Lung (tissue), 12 donors: ENCODE data around the gene PCDHB3. TPM values are rescaled to one million over a fixed set of nuclear protein-coding genes. Genes with fewer than 3 reads are reported as not detected.
"Not testable (repeated sequence)": the region's sequence is repeated elsewhere in the genome, so short reads cannot be mapped to it uniquely, and the experiment has no call there.

Source experiments
- ATAC-seq: fragments of 200-7000 bp; cut with Tn5 transposase; one replicate; pipeline ENCODE4 v1.9.1; 2020; ENCODE audit warnings: moderate number of reproducible peaks; ENCODE audit not compliant: insufficient read depth, low FRiP score
- DNase-seq, 3 donors: peaks; one replicate each; pipeline ENCODE4 v3.0.0-alpha.2; 2013 to 2017
- H3K27ac ChIP-seq, 2 donors: one replicate each; pipeline ENCODE4 v1.5.1; 2013; ENCODE audit warnings: mild to moderate bottlenecking in 2 of 2, moderate library complexity in 2 of 2, control low read depth in 1 of 2, inconsistent platforms in 1 of 2, low read depth in 1 of 2, low read length in 1 of 2
- H3K27me3 ChIP-seq, 3 donors: one replicate each; pipeline ENCODE4 v1.5.1; 2013; ENCODE audit warnings: low read length in 2 of 3; ENCODE audit not compliant: control insufficient read depth in 3 of 3, insufficient read depth in 3 of 3
- H3K36me3 ChIP-seq, 4 donors: one replicate each; pipeline ENCODE4 v1.5.1; 2013; ENCODE audit warnings: low read length in 4 of 4, mild to moderate bottlenecking in 1 of 4, moderate library complexity in 1 of 4; ENCODE audit not compliant: control insufficient read depth in 4 of 4, insufficient read depth in 4 of 4
- H3K4me1 ChIP-seq, 5 donors: one replicate each; pipeline ENCODE4 v1.5.1; 2013; ENCODE audit warnings: low read length in 5 of 5, mild to moderate bottlenecking in 2 of 5, moderate library complexity in 1 of 5; ENCODE audit not compliant: control insufficient read depth in 5 of 5, insufficient read depth in 5 of 5
- H3K4me3 ChIP-seq: one replicate; pipeline ENCODE4 v1.5.1; 2013; ENCODE audit warnings: mild to moderate bottlenecking, control low read depth, moderate library complexity
- H3K9ac ChIP-seq, 2 donors: one replicate each; pipeline ENCODE4 v1.5.1; 2013; ENCODE audit warnings: low read length in 2 of 2, control low read depth in 1 of 2; ENCODE audit not compliant: insufficient read depth in 1 of 2
- H3K9me3 ChIP-seq, 4 donors: one replicate each; pipeline ENCODE4 v1.5.1; 2013; ENCODE audit warnings: low read length in 3 of 4, mild to moderate bottlenecking in 1 of 4, moderate library complexity in 1 of 4; ENCODE audit not compliant: control insufficient read depth in 4 of 4, insufficient read depth in 3 of 4
- CTCF ChIP-seq: IDR thresholded peaks from 2 replicates; pipeline ENCODE4 v1.5.1; 2012; ENCODE audit warnings: mild to moderate bottlenecking; ENCODE audit errors: control extremely low read depth, extremely low read depth
- WGBS, 2 donors: extraction: QIAGEN DNeasy Blood & Tissue Kit; methylation state at CpG; one replicate each; pipeline ENCODE4 v1.1.7; 2013; 5-methylcytosine and 5-hydroxymethylcytosine counted together
- polyA plus RNA-seq, 2 donors: library from polyadenylated mRNA; stranded (reverse); fragments of 200-250 nt; gene quantifications; one replicate each; pipeline ENCODE4 v1.2.1, GENCODE V29; 2013
- total RNA-seq, 2 donors: library from RNA; depleted of rRNA in 1 of 2; stranded (reverse); fragments of >200 nt in 1 of 2; gene quantifications; one replicate each; pipeline ENCODE4 v1.2.1, GENCODE V29; 2014 to 2021
- donor health status: control.
- donor health status: control.
- donor health status: Bipolar disorder and iron deficiency.
- donor health status: healthy.
- donor health status: DM: yes; HTN: yes; CAD: no.

PCDHB3 gene
- total and polyA plus RNA-seq, 4 donors, result 0.33 to 7.8 (median 1.9) TPM

- ATAC-seq, result no peak
Measured at GRCh38 chr5:141121563-141121962, 21.3 kb downstream of the PCDHB3 start, which contains the start of gene PCDHB4. PCDHB4 (plus strand) TSS chr5:141121818; CDS start chr5:141121999, 181 bp downstream.

GRCh38 chr5:141121985-141122384, 21.7 kb downstream of the PCDHB3 start:
- DNase-seq, result peak in 1 of 3 donors; percentile 14
- TF ChIP-seq CTCF, result no peak
- Histone ChIP-seq H3K27me3 (no peaks in the 10 kb centered on the region), H3K4me1 (no peaks in the 10 kb centered on the region), H3K4me3 (no peak overlapping the region), H3K9me3 (peaks cover 0 to 18% (median 6%) of the 10 kb centered on the region in 4 donors), H3K9ac (no peak overlapping the region), H3K27ac (no peak overlapping the region), H3K36me3 (no peaks in the 10 kb centered on the region)
- WGBS, 2 donors, result 31 to 39% methylated on average over 12 of the region's 12 CpGs
- no peak for ATAC-seq

More at GRCh38 chr5:141121563-141121962, 21.3 kb downstream of the PCDHB3 start, which contains the start of gene PCDHB4:
- H3K36me3 ChIP-seq, result no peaks in the 10 kb centered on the region
- no peak within 1 kb of the TSS for H3K9ac ChIP-seq
- DNase-seq, result peak in 2 of 3 donors; percentile 53 to 55
- no peak for TF ChIP-seq CTCF
- H3K27me3 ChIP-seq, result no peaks in the 10 kb centered on the region
- peaks cover 0 to 20% (median 5%) of the 10 kb centered on the region in 4 donors for H3K9me3 ChIP-seq
- H3K27ac ChIP-seq, result no peak within 1 kb of the TSS
- H3K4me3 ChIP-seq, result no peak within 1 kb of the TSS
- 17 to 20% methylated on average over 16 of the region's 16 CpGs for whole genome bisulfite sequencing, 2 donors
- no peaks in the 10 kb centered on the region for H3K4me1 ChIP-seq

GRCh38 chr5:141123396-141124135, 23.3 kb downstream of the PCDHB3 start:
- WGBS, 2 donors, result 34 to 38% methylated on average over 38 to 67 of the region's 73 CpGs
- H3K27me3 ChIP-seq, H3K27ac ChIP-seq, H3K4me1 ChIP-seq, H3K9ac ChIP-seq, ATAC-seq, H3K4me3 ChIP-seq, H3K36me3 ChIP-seq, DNase-seq: not testable (repeated sequence)
- H3K9me3 ChIP-seq, result peaks cover 0 to 17% (median 6%) of the 10 kb centered on the region in 4 donors

DNA sequence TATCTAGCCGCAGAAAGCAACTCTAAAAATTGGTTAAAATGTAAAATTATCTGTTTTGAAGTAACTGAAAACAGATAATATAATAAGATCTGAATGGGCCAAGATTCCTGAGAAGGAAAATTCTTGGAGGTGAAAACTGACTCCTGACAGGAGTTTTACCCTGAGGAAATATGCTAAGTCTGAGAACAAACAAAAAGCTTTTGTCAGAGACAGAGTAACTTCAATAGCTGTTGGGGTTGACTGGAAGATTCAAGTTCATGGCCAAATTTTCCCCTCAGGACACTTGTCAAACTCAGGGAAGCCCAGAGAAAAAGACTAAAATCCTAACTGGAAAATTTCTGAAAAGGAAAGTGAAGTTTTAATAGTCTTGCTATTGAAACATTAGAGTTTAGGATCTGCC, 27.0 kb downstream of the PCDHB3 start:
- peaks cover 0 to 16% (median 6%) of the 10 kb centered on the region in 4 donors for H3K9me3 ChIP-seq
- no peaks in the 10 kb centered on the region for H3K27me3 ChIP-seq
- H3K4me1 ChIP-seq, result no peaks in the 10 kb centered on the region

More for the DNA sequence above, 27.0 kb downstream of the PCDHB3 start:
- Histone ChIP-seq H3K27ac (no peak overlapping the region), H3K9ac (no peak overlapping the region), H3K4me3 (no peak overlapping the region), H3K36me3 (no peaks in the 10 kb centered on the region)
- DNase-seq (no peak), ATAC-seq (no peak)
- TF ChIP-seq CTCF, result no peak
- WGBS, 2 donors, result 91% methylated on average over 1 of the region's 1 CpG
